Non-pigmented ciliary epithelial cell (primary cell): ENCODE measurements around the gene CDK10.

ENCODE experiments used
- DNase-seq: peaks from one replicate; pipeline ENCODE4 v3.0.0-alpha.2; 2010; ENCODE audit warnings: low read depth

CDK10 gene

DNA sequence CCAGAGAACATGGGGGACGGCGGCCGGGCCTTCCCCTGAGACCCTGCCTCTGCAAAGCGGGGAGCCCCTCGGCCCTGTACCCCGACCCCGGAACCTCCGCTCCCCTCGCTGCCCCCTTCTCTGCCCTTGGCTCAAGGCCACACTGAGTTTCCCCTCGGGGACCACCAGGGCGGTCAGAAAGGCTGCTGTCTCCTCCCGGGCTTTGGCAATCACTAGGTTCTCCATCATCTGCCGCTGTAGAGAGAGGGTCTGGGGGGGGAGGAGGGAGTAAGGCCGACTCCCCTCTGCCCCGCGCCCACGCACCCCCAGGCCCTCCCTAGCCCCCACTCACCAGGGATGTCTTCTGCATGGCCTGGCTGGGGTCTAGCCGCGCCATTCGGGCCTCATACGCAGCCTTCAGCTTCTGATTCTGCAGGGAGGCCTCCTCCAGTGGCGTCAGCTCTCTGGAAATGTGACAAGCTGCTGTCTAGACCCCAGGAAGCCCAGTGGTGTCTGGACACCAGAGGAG, 25.8 kb downstream of the CDK10 start:
- DNase-seq = no peak

DNA sequence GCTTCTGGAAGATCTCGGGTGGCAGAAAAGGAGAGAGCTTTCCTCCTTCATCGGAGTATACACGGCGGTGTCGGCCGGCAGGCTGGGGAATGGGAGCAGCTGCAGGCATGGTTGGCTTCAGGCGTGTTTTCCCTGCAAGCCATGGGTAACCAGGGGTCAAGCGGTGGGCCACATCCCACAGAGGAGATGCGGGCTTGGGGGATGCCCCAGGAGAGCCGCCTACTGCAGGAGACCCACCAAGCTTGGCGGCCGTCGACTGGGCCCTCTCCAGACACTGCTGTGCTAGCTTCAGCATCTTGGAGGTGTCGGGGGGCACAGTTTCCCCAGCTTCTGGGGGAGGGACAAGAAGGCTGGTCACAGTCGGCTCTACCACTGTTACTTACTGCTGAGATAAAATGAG, 30.0 kb downstream of the CDK10 start:
- no peak for DNase-seq

GRCh38 chr16:89716916-89717687, 30.6 kb downstream of the CDK10 start:
- DNase-seq = no peak

DNA sequence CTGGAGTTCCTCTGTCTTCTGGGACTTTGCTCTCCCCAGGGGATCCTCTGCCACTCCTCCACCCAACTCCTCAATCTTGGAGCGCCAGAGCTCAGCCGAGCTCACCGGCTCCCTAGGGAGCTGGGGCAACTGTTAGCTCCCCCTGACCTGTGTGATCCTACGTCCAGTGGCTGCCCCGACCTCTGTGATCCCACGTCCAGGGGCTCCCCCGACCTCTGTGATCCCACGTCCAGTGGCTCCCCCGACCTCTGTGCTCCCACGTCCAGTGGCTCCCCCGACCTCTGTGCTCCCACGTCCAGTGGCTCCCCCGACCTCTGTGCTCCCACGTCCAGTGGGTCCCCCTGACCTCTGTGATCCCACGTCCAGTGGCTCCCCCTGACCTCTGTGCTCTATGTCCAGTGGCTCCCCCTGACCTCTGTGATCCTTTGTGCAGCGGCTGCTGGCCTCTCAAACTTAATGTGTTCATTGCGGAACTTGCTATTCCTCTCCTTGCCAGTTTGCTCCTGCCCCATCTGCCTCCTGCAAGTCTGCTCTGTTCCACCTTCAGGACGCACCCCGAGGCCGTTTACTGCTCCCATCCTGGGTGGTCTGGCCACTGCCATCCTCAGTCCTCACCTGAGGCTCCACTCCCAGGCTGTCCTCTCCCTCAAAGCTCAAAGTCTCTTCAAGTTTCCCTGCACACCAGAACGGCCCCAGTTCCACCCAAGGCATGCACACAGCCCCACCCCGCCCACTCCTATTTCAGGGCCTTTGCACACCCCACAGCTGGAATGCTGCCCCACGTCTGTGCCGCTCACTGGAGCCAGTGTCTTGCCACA, 31.4 kb downstream of the CDK10 start:
- no peak for DNase-seq

DNA sequence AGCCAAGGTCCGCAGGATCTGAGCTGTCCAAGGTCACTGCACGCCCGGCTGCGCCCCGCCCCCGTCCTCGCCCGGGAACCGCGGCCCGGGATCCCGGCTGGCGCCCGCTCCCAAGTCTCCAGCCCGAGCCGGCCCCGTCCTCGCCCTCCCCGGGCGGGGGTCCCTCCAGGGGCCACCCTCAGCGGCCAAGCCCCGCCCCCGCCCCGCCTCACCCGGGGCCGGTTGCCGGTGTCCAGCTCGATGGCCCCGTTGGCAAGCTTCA, 34.0 kb downstream of the CDK10 start:
- DNase-seq = no peak

GRCh38 chr16:89720813-89721545, 34.5 kb downstream of the CDK10 start, which contains the start of the genes VPS9D1 and ZNF276:
Gene VPS9D1 (minus strand): TSS chr16:89720898. CDS start chr16:89720861, 37 bp downstream.
Gene ZNF276 (plus strand): TSS chr16:89721537. CDS start chr16:89721641, 104 bp downstream.
- no peak for DNase-seq

GRCh38 chr16:89721546-89722391, 35.3 kb downstream of the CDK10 start:
- no peak for DNase-seq

- DNase-seq = no peak
These were observed 36.1 kb downstream of the CDK10 start for GRCh38 chr16:89722392-89723278.

DNA sequence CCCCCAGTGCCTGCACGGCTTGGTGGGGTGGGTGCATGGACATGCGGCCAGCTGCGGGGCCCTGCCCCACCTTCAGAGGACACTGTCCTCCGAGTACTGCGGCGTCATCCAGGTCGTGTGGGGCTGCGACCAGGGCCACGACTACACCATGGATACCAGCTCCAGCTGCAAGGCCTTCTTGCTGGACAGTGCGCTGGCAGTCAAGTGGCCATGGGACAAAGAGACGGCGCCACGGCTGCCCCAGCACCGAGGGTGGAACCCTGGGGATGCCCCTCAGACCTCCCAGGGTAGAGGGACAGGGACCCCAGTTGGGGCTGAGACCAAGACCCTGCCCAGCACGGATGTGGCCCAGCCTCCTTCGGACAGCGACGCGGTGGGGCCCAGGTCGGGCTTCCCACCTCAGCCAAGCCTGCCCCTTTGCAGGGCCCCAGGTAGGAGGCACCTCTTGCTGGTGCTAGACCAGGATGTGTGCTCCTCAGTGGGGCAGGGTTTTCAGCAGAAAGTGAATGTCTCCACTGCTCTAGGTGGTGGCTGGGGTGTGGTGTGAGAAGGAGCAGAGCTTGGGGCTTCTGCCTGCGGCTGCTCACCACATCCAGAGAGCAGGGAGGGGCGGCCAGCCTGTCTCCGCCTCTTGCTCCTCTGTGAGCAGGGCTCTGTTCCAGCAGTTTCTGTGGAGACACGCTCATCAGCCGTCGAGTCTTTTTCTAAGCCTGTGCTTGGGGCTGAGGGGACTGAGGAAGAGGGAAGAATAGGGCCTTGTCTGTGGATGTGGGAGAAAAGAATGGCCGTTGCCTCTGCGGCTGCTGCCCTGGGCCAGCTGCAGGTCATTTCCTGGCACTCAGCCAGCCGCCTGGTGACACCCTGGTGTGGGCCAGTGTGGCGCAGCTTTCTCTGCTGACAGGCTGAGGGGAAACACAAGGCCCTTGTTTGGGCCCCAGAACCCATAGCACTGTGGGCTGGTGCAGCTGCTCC, 37.1 kb downstream of the CDK10 start:
- no peak for DNase-seq

GRCh38 chr16:89727406-89728120, 41.1 kb downstream of the CDK10 start:
- no peak for DNase-seq

DNA sequence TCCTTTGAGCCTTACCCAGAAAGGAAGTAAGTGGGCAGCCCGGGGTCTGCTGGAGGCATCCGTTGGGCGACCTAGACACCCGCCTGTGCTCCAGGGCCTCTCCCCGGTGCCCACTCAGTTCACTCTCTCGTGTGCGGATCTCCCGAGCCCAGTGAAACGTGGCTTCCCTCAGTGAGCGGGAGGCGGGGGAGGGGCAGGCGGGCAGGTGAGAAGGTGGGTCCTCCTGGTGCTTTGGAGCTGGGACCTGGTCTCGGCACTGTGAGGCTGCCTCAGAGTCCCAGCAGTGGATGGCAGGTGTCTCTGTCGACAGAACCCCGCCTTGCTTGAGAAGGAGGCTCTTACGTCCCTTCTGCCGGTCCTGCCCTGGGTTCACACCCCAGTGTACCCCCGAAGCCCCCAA, 42.8 kb downstream of the CDK10 start:
- no peak for DNase-seq

GRCh38 chr16:89729863-89730593, 43.5 kb downstream of the CDK10 start:
- DNase-seq = no peak

DNA sequence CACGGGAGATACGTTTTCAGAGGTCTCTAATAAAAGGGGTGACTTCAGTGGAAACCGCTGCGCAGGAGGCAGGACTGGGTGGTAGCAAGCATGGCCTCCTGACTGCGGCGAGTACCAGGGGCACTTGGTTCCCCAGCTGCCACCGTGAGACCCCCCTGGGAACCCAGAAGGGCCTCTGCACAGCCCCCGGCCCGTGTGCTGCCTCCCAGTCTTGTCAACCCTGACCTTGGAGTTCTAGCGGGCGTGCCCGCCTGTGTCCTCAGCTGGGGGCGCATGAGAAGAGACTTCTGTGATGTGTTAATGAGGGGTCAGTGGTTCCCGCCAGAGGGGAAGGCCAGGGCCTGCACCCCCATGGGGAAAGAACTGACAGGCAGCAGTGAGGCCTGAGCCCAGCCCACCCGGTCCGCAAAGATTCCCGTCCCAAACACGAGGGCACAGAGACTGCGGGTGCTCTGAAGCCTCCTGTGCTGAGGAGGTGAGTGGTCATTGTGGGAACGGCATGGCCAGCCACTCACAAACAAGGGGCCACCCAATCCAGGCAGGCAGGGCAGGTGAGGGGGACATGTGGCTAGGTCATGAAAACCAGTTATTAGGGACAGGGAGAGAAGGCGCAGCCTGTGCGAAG, 44.2 kb downstream of the CDK10 start:
- DNase-seq = no peak

DNA sequence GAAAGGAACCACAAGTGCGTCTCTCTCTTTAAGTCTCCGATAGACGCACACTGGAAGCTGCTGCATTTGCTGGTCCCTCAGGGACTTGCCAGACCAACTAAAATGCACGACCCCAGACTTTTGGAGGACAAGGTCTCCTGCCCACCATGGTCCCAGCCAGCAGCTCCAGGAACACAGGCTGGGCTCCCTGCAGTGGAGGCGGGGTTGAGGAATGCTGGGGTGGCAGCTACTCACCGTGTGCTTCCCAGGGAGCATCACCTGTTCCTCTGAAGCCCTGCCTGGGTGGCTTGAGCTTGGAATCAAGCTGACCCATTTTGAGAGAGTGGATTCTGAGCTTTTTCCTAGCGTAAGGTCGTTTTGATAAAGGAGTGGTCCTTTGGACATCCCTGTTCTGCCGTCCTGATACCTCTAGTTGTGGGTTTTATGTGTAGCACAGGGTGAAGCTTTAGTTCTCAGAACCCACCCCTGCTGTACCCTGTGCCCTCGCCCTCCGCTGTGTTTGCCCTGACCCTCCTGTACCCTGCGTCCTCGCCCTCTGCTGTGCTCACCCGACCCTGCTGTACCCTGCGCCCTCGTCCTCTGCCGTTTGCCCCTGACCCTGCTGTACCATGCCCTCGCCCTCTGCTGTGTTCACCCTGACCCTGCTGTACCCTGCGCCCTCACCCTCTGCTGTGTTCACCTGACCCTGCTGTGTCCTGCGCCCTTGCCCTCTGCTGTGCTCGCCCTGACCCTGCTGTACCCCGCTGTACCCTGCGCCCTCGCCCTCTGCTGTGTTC, 45.8 kb downstream of the CDK10 start:
- DNase-seq = no peak

DNA sequence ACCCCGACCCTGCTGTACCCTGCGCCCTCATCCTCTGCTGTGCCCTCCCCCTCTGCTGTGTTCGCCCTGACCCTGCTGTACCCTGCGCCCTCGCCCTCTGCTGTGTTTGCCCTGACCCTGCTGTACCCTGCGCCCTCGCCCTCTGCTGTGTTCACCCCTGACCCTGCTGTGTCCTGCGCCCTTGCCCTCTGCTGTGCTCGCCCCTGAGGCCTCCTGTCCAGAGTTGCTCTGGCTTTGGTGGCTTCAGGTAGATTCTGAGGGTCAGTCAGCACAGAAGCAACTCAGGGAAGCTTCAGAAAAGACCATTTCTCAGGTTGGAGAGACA, 46.4 kb downstream of the CDK10 start:
- no peak for DNase-seq

- no peak for DNase-seq
These were observed 46.8 kb downstream of the CDK10 start for GRCh38 chr16:89733322-89733721.

DNA sequence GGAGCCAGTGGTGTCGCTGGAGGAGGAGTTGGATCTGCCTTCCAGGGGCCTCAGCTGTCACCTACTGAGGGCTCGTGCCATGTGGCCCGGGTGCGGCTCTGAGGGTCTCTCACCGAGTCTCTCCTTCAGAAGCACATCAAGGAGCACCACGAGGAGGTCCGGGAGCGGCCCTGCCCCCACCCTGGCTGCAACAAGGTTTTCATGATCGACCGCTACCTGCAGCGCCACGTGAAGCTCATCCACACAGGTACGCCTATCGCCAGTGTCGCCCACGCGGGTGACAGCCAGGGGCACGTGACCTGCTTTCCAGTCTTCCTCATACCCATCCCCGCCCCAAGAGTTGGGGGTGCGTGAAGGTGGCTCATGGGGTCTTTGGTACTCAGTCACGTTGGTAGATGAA, 47.3 kb downstream of the CDK10 start:
- no peak for DNase-seq
